B cell (primary cell): Measurements from ENCODE around the gene EML1. TPM values are rescaled to one million over a fixed set of nuclear protein-coding genes. Genes with fewer than 3 reads are reported as not detected.

Experiments
- ATAC-seq: fragments of 200-7000 bp; cut with Tn5 transposase; one replicate; pipeline ENCODE4 v1.10.0; 2021; ENCODE audit warnings: low read depth, mild to moderate bottlenecking, moderate number of reproducible peaks, moderate library complexity
- CTCF ChIA-PET: fragments of 350-600 bp; sonication (Branson Sonifier 250); formaldehyde crosslinking; loops from one replicate; lab custom pipeline; 2021; ENCODE audit warnings: antibody characterized with exemption, inconsistent platforms; lab: Charles Lee
- POLR2A ChIA-PET: fragments of 350-600 bp; sonication (Branson Sonifier 250); formaldehyde crosslinking; loops from one replicate; lab custom pipeline; 2021; ENCODE audit warnings: antibody characterized with exemption; lab: Charles Lee
- DNase-seq: peaks from one replicate; pipeline ENCODE4 v3.0.0; 2013
- H2AFZ ChIP-seq: 2 replicates; pipeline ENCODE4 v1.6.1; 2012; ENCODE audit warnings: mild to moderate bottlenecking, low read depth, low read length; ENCODE audit not compliant: insufficient read depth, poor library complexity, severe bottlenecking
- H3K27ac ChIP-seq, 2 donors: 1 replicate in 1 of 2; 2 replicates in 1 of 2; pipeline ENCODE4 v1.5.1; 2012 to 2013; ENCODE audit warnings: low read length in 2 of 2, mild to moderate bottlenecking in 2 of 2, moderate library complexity in 1 of 2
- H3K27me3 ChIP-seq, 4 experiments: fragments of 200-600 bp in 1 of 4; sonication (generic) in 1 of 4; replicated peaks in 1 of 4; 1 replicate in 2 of 4; 2 replicates in 2 of 4; pipeline versions ENCODE4 v1.6.1 to v1.7.0; 2013 to 2016; ENCODE audit warnings: low read length in 3 of 4, mild to moderate bottlenecking in 2 of 4, mixed read lengths in 1 of 4, moderate library complexity in 1 of 4; ENCODE audit not compliant: insufficient read depth in 4 of 4, control insufficient read depth in 3 of 4; ENCODE audit errors: control extremely low read depth in 1 of 4
- H3K36me3 ChIP-seq, 2 experiments: replicated peaks in 1 of 2; 1 replicate in 1 of 2; 2 replicates in 1 of 2; pipeline versions ENCODE4 v1.6.1 to v1.7.1; 2013; ENCODE audit warnings: low read length in 1 of 2; ENCODE audit not compliant: insufficient read depth in 2 of 2, control insufficient read depth in 1 of 2; ENCODE audit errors: control extremely low read depth in 1 of 2, extremely low read depth in 1 of 2
- H3K4me1 ChIP-seq, 2 donors: fragments of 200-600 bp in 1 of 2; sonication (generic) in 1 of 2; 1 replicate in 1 of 2; 2 replicates in 1 of 2; pipeline versions ENCODE4 v1.5.1 to v1.6.1; 2013 to 2017; ENCODE audit warnings: low read length in 2 of 2; ENCODE audit not compliant: control insufficient read depth in 2 of 2, insufficient read depth in 2 of 2
- H3K4me2 ChIP-seq: replicated peaks from 2 replicates; pipeline ENCODE3; 2012; ENCODE audit warnings: mild to moderate bottlenecking, low read depth, low read length; ENCODE audit not compliant: poor library complexity, severe bottlenecking
- H3K4me3 ChIP-seq, 5 experiments: fragments of 200-600 bp in 1 of 5; sonication (generic) in 1 of 5; 1 replicate in 3 of 5; 2 replicates in 2 of 5; pipeline versions ENCODE4 v1.5.1 to v1.7.0; 2011 to 2016; ENCODE audit warnings: low read length in 4 of 5, mild to moderate bottlenecking in 4 of 5, low read depth in 2 of 5, control low read depth in 1 of 5, moderate library complexity in 1 of 5; ENCODE audit not compliant: insufficient read depth in 1 of 5; ENCODE audit errors: control extremely low read depth in 1 of 5, extremely low read depth in 1 of 5
- H3K79me2 ChIP-seq: fragments of 200-600 bp; sonication (generic); one replicate; pipeline ENCODE4 v1.6.0; 2016; ENCODE audit warnings: low read length; ENCODE audit not compliant: control insufficient read depth, insufficient read depth
- H3K9ac ChIP-seq: fragments of 200-600 bp; sonication (generic); 2 replicates; pipeline ENCODE4 v1.6.1; 2017; ENCODE audit warnings: mild to moderate bottlenecking, low read length, moderate library complexity
- H3K9me3 ChIP-seq, 3 donors: one replicate each; pipeline versions ENCODE4 v1.6.1 to v1.7.1; 2013; ENCODE audit warnings: low read length in 2 of 3; ENCODE audit not compliant: control insufficient read depth in 2 of 3, insufficient read depth in 1 of 3; ENCODE audit errors: control extremely low read depth in 1 of 3
- H4K20me1 ChIP-seq: 2 replicates; pipeline ENCODE4 v1.6.0; 2012; ENCODE audit warnings: mild to moderate bottlenecking, low read length; ENCODE audit not compliant: insufficient read depth, control insufficient read depth, poor library complexity, severe bottlenecking
- H3K27ac Mint-ChIP-seq: one replicate; pipeline ENCODE4 v1.8.0; 2021; ENCODE audit warnings: mixed read lengths
- H3K27me3 Mint-ChIP-seq: one replicate; pipeline ENCODE4 v1.8.0; 2021; ENCODE audit warnings: mixed read lengths
- H3K4me1 Mint-ChIP-seq: one replicate; pipeline ENCODE4 v1.8.0; 2021; ENCODE audit warnings: mixed read lengths
- H3K4me3 Mint-ChIP-seq: one replicate; pipeline ENCODE4 v1.8.0; 2021; ENCODE audit warnings: mixed read lengths
- H3K9me3 Mint-ChIP-seq: one replicate; pipeline ENCODE4 v1.8.0; 2022; ENCODE audit warnings: mixed read lengths; ENCODE audit not compliant: insufficient read depth
- EZH2 ChIP-seq: IDR thresholded peaks from 2 replicates; pipeline ENCODE4 v1.6.1; 2012; ENCODE audit warnings: borderline replicate concordance, low read depth, mild to moderate bottlenecking, moderate library complexity, low read length; ENCODE audit not compliant: insufficient read depth, poor library complexity, severe bottlenecking
- WGBS: methylation state at CpG from one replicate; pipeline ENCODE4 v1.1.5; 2013; ENCODE audit warnings: missing lambda C conversion rate; ENCODE audit not compliant: insufficient coverage; 5-methylcytosine and 5-hydroxymethylcytosine counted together
- intact Hi-C: fragments of 100-400 bp; cut with micrococcal nuclease; formaldehyde crosslinking; loops from one replicate; pipeline ENCODE4 v1.10.0; 2022
- polyA plus RNA-seq: library from polyadenylated mRNA; depleted of rRNA; stranded (reverse); fragments of >200 nt; gene quantifications from 2 replicates; pipeline ENCODE4 v1.2.3, GENCODE V29; 2012
- total RNA-seq, 2 donors: library from RNA; stranded (reverse); fragments of 120-200 nt in 1 of 2; gene quantifications; 1 replicate in 1 of 2; 2 replicates in 1 of 2; pipeline versions ENCODE4 v1.2.3 to v1.2.4, GENCODE V29; 2013 to 2022
- TF ChIP-seq, protein P1 (sequence below): fragments of 200-600 bp; IDR thresholded peaks from one replicate; pipeline ENCODE4 v1.8.0; 2022; ENCODE audit warnings: antibody characterized with exemption, mild to moderate bottlenecking

Gene EML1
- total and polyA plus RNA-seq, 2 donors (not counting 1 experiment from before 2014, with no cell fraction given): not detected

DNA sequence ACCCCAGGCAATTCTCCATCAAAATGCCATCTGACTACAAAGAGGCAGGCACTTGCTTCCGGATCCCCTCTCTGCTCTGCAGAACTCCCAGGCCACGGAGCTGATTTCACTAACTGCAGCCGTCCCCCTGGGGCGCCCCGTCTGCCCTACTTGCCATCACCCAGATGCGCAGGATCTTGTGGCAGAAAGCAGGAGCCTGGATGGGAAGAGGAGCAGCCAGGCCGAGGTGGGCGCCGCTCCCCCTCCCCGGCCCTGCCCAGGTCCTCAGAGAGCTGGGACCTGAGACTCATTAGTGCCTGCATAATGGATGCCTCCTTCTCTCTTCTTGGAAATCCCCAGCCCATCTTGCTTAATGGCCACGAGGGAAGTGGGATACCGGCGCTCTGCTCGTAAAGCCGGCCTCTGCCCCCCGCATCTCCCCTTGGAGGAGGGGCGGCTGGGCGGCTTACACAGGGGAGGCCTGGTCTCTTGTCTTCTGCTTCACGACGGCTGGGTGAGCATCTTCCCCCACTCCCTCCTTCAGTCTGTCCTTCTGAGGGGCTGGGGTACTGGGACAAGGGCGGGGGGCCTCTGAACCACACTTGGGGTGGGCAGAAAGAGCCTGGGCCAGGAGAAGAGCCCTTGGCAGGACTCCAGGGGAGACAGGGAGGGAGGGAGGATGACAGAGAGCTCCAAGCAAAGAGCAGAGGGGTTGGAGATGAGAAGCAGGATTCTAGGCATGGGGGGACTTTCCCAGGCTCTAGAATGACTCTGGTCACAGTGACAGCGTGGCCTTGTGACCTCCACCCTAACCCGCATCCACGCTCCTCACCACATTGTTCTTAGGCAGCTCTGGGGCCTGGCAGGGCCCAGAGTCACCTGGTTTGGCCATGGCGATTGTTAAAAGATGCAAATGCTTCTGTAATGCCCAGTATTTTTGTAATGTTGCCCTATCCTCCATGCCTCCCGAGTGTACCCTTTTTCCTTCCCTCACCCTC lies 19.4 kb upstream of the EML1 start:
- intact Hi-C loops: no loop called here
- no peaks in the 10 kb centered on the region for H3K27me3 ChIP-seq
- 84% methylated on average over 20 of the region's 26 CpGs for WGBS
- no peak overlapping the region for H3K4me3 Mint-ChIP-seq
- no peaks in the 10 kb centered on the region for H4K20me1 ChIP-seq
- ChIA-PET POLR2A (no interaction called here), CTCF (interaction anchor here (0.5 to 0.6 kb wide), 2 partner anchors 21 to 62 kb away, joined by 3 read pairs; no protein-coding TSS in a partner anchor)
- no peaks in the 10 kb centered on the region for H3K4me1 ChIP-seq
- DNase-seq: no peak
- H3K27me3 Mint-ChIP-seq: peaks cover 43% of the 10 kb centered on the region
- H3K4me2 ChIP-seq: no peak overlapping the region
- ATAC-seq: no peak
- H3K4me1 Mint-ChIP-seq: no peaks in the 10 kb centered on the region
- H3K9ac ChIP-seq: no peak overlapping the region
- no peak overlapping the region for H3K27ac Mint-ChIP-seq
- no peak overlapping the region for H3K4me3 ChIP-seq
- H3K9me3 ChIP-seq: peaks cover 0 to 2% (median 0%) of the 10 kb centered on the region in 3 donors
- TF ChIP-seq EZH2: no peak
- TF ChIP-seq, protein P1, sequence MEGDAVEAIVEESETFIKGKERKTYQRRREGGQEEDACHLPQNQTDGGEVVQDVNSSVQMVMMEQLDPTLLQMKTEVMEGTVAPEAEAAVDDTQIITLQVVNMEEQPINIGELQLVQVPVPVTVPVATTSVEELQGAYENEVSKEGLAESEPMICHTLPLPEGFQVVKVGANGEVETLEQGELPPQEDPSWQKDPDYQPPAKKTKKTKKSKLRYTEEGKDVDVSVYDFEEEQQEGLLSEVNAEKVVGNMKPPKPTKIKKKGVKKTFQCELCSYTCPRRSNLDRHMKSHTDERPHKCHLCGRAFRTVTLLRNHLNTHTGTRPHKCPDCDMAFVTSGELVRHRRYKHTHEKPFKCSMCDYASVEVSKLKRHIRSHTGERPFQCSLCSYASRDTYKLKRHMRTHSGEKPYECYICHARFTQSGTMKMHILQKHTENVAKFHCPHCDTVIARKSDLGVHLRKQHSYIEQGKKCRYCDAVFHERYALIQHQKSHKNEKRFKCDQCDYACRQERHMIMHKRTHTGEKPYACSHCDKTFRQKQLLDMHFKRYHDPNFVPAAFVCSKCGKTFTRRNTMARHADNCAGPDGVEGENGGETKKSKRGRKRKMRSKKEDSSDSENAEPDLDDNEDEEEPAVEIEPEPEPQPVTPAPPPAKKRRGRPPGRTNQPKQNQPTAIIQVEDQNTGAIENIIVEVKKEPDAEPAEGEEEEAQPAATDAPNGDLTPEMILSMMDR: no peak
- H3K9me3 Mint-ChIP-seq: peaks cover 8% of the 10 kb centered on the region
- no peaks in the 10 kb centered on the region for H3K79me2 ChIP-seq
- no peak overlapping the region for H3K27ac ChIP-seq
- H3K36me3 ChIP-seq: no peaks in the 10 kb centered on the region
- no peak overlapping the region for H2AFZ ChIP-seq
